Measurements from ENCODE around the gene KCNMA1.

The KCNMA1 gene

DNA sequence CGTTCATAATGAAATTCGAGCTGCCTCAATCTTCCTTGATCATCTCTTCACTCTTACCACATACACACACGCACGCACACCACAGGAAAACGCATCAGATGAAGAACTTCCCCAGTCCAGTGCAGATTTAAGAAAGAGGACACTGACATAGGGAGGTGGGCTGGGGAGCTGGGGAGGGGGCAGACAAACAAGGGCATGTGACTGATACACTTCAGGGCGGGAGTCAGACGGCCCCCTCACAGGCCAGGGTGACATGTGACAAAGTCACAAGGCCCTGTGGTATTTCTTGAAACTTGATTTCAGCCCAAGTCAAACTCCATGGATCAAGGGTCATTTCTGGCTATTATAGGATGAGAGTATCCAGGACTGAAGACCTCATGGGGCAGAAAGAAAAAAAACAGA lies 82.6 kb downstream of the KCNMA1 start:
- DNase-seq = peak; percentile 79 to 92 (median 90)

DNA sequence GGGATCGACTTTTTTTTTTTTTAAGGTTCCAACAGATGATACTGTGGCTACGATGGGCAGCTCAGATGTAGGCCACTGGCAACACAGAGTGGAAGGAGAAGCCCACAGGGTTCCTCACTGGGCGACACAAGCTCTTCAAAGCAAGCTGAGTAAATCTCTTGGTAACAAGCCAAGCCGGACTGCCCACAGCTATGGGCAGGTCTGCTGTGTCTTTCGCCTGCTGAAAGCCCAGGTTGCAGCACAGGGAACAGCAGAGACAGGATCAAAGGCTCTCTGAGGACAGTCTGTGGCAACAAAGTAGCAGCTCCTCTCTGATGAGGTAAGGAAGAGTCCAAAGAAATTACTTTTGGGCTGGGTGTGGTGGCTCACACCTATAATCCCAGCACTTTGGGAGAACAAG lies 83.6 kb downstream of the KCNMA1 start:
- peak in 3 of 4 experiments; percentile 38 to 69 (median 53) for DNase-seq

DNA sequence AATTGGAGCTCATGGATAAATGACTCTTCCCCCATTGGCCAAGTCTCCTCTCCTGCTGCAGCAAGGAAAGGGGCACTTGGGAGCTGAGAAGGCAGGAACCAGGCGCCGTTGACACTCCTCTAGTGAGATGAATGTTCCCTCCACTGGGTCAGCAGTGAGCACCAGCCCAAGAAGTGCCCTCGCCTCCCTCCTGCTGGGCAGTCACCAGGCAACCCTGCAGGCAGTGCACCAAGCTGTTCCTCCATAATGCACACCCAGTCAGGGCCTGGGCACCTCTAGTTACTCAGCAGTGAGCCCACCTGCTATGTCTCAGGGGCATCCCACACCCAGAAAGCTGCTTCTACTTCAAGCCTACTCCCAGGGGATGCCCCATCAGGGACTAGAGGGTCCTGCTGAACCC lies 84.3 kb downstream of the KCNMA1 start:
- DNase-seq = peak in 1 of 4 experiments; percentile 28

GRCh38 chr10:77552252-77552651 lies 85.4 kb downstream of the KCNMA1 start:
- peak; percentile 47 to 92 (median 78) for DNase-seq

GRCh38 chr10:77550378-77550777 lies 87.2 kb downstream of the KCNMA1 start:
- no peak for DNase-seq

GRCh38 chr10:77548671-77549070 lies 88.9 kb downstream of the KCNMA1 start:
- DNase-seq = no peak

GRCh38 chr10:77548157-77548556 lies 89.5 kb downstream of the KCNMA1 start:
- DNase-seq = peak in 3 of 4 experiments; percentile 33 to 70 (median 63)

DNA sequence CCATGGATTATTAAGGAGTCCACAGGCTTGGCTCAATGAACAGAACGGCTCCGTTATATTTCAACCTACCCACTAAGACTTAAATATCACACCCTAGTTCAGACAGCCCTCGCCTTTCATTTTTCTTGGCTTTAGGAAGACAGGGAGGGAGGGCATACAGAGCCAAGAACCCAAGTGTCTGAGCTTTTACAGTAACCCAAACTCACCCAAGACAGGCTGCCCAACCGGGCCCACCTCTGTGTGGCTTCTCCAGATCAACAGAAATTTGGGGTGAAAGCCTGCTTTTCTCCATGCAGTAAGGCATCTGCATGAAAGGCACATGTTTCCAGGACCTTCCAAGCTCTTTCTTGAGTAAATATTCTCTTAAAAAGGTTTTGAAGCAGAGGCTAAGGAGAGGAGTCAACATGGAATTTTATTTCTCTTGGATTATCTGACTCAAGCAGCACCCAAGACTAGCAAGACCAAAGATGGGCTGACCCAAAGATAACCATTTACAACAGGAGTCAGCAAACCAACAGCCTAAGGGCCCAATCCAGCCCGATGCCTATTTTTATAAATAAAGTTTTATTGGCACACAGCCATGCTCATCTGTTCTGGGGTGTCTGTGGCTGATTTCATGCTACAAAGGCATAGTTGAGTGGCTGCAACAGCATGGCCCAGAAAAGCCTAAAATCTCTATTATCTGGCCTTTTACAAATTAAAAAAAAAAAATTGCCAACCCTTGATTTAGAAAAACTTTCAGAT lies 90.1 kb downstream of the KCNMA1 start:
- no peak for DNase-seq

DNA sequence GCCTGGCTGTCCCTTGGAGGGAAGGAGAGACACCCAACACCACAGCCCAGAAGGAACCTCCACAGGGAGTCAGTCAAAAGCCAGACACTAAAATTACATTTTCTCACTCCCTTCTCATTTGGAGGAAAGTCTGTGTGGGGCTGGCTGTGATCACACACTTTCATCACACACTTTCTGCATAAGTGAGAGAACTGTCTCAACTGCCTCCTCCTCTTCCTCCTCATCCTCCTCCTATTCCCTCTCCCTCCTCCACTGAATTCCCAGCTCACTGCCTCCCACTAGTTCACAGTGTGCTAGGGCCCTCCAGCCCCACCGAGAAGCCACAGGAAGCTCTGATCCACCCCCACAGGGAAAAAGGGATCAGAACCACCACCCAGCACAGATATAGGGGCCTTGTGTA lies 91.6 kb downstream of the KCNMA1 start:
- no peak for DNase-seq

DNA sequence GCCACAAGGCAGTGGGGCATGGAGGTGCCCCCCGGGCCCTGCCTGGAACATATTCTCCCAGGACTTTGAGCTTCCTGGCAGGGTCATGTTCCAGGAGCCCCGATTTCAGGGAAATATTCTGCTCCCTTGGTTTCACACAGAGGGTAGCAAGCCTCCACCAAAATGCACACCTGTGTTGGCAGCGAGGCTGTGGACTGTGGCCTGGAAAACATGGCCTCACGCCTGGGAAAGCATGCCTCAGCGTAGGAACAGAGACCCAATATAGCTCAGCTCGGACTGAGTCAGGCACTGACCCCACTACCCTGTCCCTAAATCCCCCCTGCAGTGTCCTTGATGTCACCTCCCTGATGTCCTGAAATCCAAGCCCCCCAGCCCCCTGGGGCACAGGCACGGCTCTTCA lies 92.0 kb downstream of the KCNMA1 start:
- no peak for DNase-seq

DNA sequence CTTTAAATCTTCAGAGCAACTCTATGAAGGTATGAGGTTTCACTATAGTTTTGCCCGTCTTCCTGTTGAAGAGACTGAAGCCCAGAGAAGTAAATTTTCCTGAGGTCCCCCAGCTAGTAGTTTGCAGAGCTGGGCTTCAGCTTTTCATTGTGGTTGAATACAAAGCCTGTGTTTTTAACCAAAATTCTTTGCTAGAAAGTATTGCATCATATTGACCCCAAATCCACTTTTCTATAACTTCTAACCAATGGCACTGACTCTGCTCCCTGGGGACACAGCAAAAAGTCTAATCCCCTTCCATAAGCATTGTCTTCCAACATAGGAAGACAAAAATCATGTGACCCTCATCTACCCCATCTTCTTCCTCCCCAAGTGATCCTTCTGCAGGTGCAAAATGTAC lies 93.0 kb downstream of the KCNMA1 start:
- no peak for DNase-seq

GRCh38 chr10:77542710-77543259 lies 94.8 kb downstream of the KCNMA1 start:
- DNase-seq = peak; percentile 23 to 72 (median 49)

DNA sequence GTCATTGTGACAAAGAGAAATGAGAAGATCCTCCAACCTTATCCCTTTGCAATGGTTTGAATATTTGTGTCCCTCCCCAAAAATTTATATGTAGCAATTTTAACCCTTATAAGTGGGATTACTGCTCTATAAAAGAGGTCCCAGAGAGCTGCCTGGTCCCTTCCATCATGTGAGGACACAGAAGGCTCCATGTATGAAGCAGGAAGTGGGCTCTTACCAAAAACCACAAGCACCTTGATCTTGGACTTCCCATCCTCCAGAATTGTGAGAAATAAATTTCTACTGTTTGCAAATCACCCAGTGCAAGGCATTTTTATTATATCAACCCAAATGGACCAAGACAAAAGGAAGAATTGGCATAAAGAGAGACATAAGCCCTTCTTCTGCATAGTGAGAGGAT lies 95.7 kb downstream of the KCNMA1 start:
- no peak for DNase-seq

DNA sequence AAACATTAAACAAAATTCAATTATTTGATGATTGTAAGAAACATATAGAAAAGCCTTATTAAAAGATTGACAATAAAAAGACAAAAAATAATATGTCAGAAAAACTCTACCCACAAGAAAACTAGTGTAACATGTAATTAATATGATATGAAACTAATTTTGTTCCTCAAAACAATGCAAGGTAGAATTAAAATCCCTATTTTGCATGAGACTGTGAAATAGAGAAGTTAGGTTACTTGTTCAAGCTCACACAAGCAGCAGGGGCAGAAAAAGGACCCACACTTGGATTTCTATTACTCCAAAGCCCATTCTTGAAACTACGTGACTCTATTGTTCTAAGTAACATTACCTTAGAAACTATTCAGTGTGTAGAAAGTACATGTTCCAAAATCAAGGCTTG lies 96.4 kb downstream of the KCNMA1 start:
- peak in 2 of 4 experiments; percentile 38 to 42 for DNase-seq

- DNase-seq = no peak
Observed at GRCh38 chr10:77539147-77539935, 98.3 kb downstream of the KCNMA1 start.

GRCh38 chr10:77537720-77538373 lies 99.8 kb downstream of the KCNMA1 start:
- DNase-seq = no peak

GRCh38 chr10:77537071-77537470 lies 100.5 kb downstream of the KCNMA1 start:
- no peak for DNase-seq

- DNase-seq = no peak
Observed at GRCh38 chr10:77533887-77534278, 103.7 kb downstream of the KCNMA1 start.

DNA sequence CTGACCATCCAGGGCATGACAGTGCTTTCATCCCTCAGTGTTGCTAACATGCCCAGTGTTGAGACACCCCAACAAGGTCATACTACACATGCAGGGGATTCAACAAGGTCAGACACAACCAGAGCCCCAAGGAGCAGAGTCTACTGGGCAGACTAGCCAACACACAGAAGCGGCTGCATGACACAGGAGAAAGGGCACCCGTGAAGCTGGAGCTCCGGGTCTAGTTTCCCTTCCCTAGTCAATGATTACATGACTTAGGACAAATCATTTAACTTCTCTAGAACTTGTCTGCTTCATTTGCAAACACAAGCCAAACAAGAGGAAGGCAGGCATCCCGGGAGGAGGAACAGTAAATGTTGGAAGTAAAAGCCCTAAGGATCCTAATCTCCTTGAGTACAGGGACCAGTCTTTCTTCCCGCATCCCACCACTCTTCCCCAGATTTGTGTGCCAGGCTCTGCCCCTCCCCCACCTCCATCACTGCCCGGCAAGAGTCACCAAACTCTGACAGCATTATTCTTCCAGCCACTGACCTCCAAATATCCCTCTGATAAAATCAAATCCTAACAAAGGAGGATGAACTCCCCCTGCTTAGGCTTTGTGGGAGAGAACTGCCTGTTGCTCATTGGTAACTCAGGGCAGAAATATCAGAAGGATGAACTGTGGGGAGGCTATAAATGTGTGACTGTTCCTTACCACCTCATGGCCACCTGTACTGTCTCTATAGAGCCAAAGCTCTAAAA lies 104.3 kb downstream of the KCNMA1 start:
- DNase-seq = peak; percentile 37 to 74 (median 60)

DNA sequence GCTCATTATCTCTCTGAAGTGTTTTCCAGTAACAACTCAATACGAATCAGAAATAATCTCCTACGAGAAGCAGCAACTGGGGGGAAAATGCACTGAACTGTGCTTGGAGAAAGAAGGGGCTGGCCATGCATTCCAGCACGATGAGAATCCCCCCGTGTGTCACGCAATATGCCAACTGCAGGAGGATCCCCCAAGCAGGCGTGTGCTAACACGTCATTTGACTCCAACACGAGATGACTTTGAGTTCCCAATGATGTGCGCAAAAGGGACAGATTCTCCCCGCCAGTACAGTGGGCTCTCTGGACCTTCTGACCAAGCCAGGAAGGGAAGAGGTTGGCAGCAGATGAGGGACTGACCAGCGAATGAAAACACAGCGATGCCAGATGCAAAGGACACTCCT lies 105.5 kb downstream of the KCNMA1 start:
- no peak for DNase-seq

- peak; percentile 81 to 93 (median 90) for DNase-seq
Observed at GRCh38 chr10:77531441-77532001, 106.1 kb downstream of the KCNMA1 start.

DNA sequence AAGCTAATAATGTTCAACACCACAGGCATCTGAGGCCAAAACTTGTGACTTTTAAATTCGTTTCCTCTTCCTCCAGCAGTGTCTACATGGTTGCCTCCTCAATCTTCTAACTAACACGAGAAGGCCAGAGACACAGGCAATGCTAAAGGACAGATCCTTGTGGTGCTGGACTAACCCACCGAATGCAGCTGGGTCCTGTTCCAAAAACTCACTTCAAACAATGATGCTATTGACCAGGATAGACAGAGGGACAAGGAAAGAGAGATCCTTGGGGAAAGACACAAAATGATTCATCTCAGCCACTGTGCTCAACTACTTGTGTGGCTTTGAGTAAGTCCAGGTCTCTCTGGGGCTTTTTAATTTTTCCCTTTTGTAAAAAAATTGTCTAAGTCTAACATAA lies 107.6 kb downstream of the KCNMA1 start:
- DNase-seq = no peak

All from suppressor macrophage (primary cell).